Stimulated activated CD8-positive, alpha-beta memory T cell treated with anti-CD3 and anti-CD28 coated beads, Interleukin-7, amount 100 ng/mL, for 48 hours (primary cell): ENCODE measurements around the gene GCLC.

ENCODE experiments used
- DNase-seq, 2 donors: peaks; one replicate each; pipeline ENCODE4 v3.0.0-alpha.2; 2020; ENCODE audit warnings: low read depth in 1 of 2; ENCODE audit errors: extremely low read depth in 1 of 2

The GCLC gene

GRCh38 chr6:53461041-53461656 lies 83.8 kb downstream of the GCLC start:
- no peak for DNase-seq

GRCh38 chr6:53458105-53458866 lies 86.6 kb downstream of the GCLC start:
- no peak for DNase-seq

GRCh38 chr6:53456809-53457208 lies 88.1 kb downstream of the GCLC start:
- no peak for DNase-seq

GRCh38 chr6:53455678-53456077 lies 89.2 kb downstream of the GCLC start:
- DNase-seq = no peak

- DNase-seq = no peak
These were observed 93.7 kb downstream of the GCLC start for GRCh38 chr6:53451165-53451564.

GRCh38 chr6:53447865-53448264 lies 97.0 kb downstream of the GCLC start:
- no peak for DNase-seq
